ENCODE measurements around the gene PPIL4.
A peak's percentile ranks its signal among the peaks of the same experiment; 100 is the strongest.

PPIL4 gene

GRCh38 chr6:149472241-149472640, 73.6 kb downstream of the PPIL4 start:
- H4K91ac ChIP-seq (ENCODE audit: low read depth, low read length, poor library complexity): no peak overlapping the region
- no peak overlapping the region for H3K9ac ChIP-seq (ENCODE audit: low read depth, low read length, poor library complexity)
- no peak overlapping the region for H4K8ac ChIP-seq (ENCODE audit: low read depth, low read length)
- H3K18ac ChIP-seq (ENCODE audit: low read length): no peak overlapping the region
- WGBS, 2 donors (ENCODE audit: extremely low coverage in 2 of 2, insufficient read length in 2 of 2, insufficient replicate concordance in 1 of 2): no CpG with 5 or more reads among the region's 5 CpGs
- no peak overlapping the region for H3K4ac ChIP-seq (ENCODE audit: low read length)
- DNase-seq (ENCODE audit: low spot score): no peak
- no peak overlapping the region for H3K23ac ChIP-seq (ENCODE audit: low read depth, low read length, poor library complexity)
- H3K9me3 ChIP-seq (replicated peaks in 1 of 2; ENCODE audit: control insufficient read depth in 2 of 2, insufficient read depth in 1 of 2, low read depth in 1 of 2, low read length in 2 of 2): no peaks in the 10 kb centered on the region
- H2BK15ac ChIP-seq (ENCODE audit: low read length): no peak overlapping the region
- H3K14ac ChIP-seq (ENCODE audit: low read length): no peak overlapping the region
- no peak overlapping the region for H2BK120ac ChIP-seq (ENCODE audit: low read depth, low read length)
- H2BK12ac ChIP-seq (ENCODE audit: low read length): no peak overlapping the region
- H2BK5ac ChIP-seq (ENCODE audit: low read length): no peak overlapping the region
- no peak overlapping the region for H3K4me3 ChIP-seq (ENCODE audit: low read length in 2 of 2)
- peaks cover 0 to 2% of the 10 kb centered on the region in 2 donors for H3K4me1 ChIP-seq (ENCODE audit: control insufficient read depth in 2 of 2, insufficient read depth in 1 of 2, low read depth in 1 of 2, low read length in 2 of 2)
- no peaks in the 10 kb centered on the region for H3K79me1 ChIP-seq (ENCODE audit: low read depth, low read length)
- no peak overlapping the region for H3K27ac ChIP-seq (replicated peaks; ENCODE audit: low read length)
- no peaks in the 10 kb centered on the region for H3K36me3 ChIP-seq (replicated peaks in 1 of 2; ENCODE audit: control insufficient read depth in 2 of 2, insufficient read depth in 2 of 2, low read length in 2 of 2)
- H2AK5ac ChIP-seq (ENCODE audit: low read depth, low read length): no peak overlapping the region
- no peak overlapping the region for H2AFZ ChIP-seq (ENCODE audit: low read length)
- H3K27me3 ChIP-seq (ENCODE audit: control insufficient read depth in 3 of 3, insufficient read depth in 3 of 3, low read depth in 1 of 3, low read length in 3 of 3): no peaks in the 10 kb centered on the region
- no peak overlapping the region for H3K4me2 ChIP-seq (ENCODE audit: insufficient read depth, low read length, poor library complexity, severe bottlenecking)

GRCh38 chr6:149471801-149472200, 74.0 kb downstream of the PPIL4 start:
- no peak overlapping the region for H3K23ac ChIP-seq (ENCODE audit: low read depth, low read length, poor library complexity)
- no peak overlapping the region for H4K91ac ChIP-seq (ENCODE audit: low read depth, low read length, poor library complexity)
- no peak overlapping the region for H2BK5ac ChIP-seq (ENCODE audit: low read length)
- H3K27ac ChIP-seq (replicated peaks; ENCODE audit: low read length): no peak overlapping the region
- no peaks in the 10 kb centered on the region for H3K27me3 ChIP-seq (ENCODE audit: control insufficient read depth in 3 of 3, insufficient read depth in 3 of 3, low read depth in 1 of 3, low read length in 3 of 3)
- H3K4ac ChIP-seq (ENCODE audit: low read length): no peak overlapping the region
- no peak overlapping the region for H3K4me2 ChIP-seq (ENCODE audit: insufficient read depth, low read length, poor library complexity, severe bottlenecking)
- peaks cover 0 to 2% of the 10 kb centered on the region in 2 donors for H3K4me1 ChIP-seq (ENCODE audit: control insufficient read depth in 2 of 2, insufficient read depth in 1 of 2, low read depth in 1 of 2, low read length in 2 of 2)
- H3K36me3 ChIP-seq (replicated peaks in 1 of 2; ENCODE audit: control insufficient read depth in 2 of 2, insufficient read depth in 2 of 2, low read length in 2 of 2): no peaks in the 10 kb centered on the region
- no peak overlapping the region for H2BK15ac ChIP-seq (ENCODE audit: low read length)
- no peaks in the 10 kb centered on the region for H3K79me1 ChIP-seq (ENCODE audit: low read depth, low read length)
- no peak overlapping the region for H3K9ac ChIP-seq (ENCODE audit: low read depth, low read length, poor library complexity)
- H2BK12ac ChIP-seq (ENCODE audit: low read length): no peak overlapping the region
- no peak overlapping the region for H3K4me3 ChIP-seq (ENCODE audit: low read length in 2 of 2)
- no peak overlapping the region for H2AK5ac ChIP-seq (ENCODE audit: low read depth, low read length)
- H2BK120ac ChIP-seq (ENCODE audit: low read depth, low read length): no peak overlapping the region
- no peak overlapping the region for H4K8ac ChIP-seq (ENCODE audit: low read depth, low read length)
- no peak for DNase-seq (ENCODE audit: low spot score)
- H2AFZ ChIP-seq (ENCODE audit: low read length): no peak overlapping the region
- WGBS, 2 donors (ENCODE audit: extremely low coverage in 2 of 2, insufficient read length in 2 of 2, insufficient replicate concordance in 1 of 2): no CpG with 5 or more reads among the region's 3 CpGs
- H3K14ac ChIP-seq (ENCODE audit: low read length): no peak overlapping the region
- H3K9me3 ChIP-seq (replicated peaks in 1 of 2; ENCODE audit: control insufficient read depth in 2 of 2, insufficient read depth in 1 of 2, low read depth in 1 of 2, low read length in 2 of 2): no peaks in the 10 kb centered on the region
- H3K18ac ChIP-seq (ENCODE audit: low read length): no peak overlapping the region

- H3K14ac ChIP-seq (ENCODE audit: low read length): no peak overlapping the region
- no peaks in the 10 kb centered on the region for H3K27me3 ChIP-seq (ENCODE audit: control insufficient read depth in 3 of 3, insufficient read depth in 3 of 3, low read depth in 1 of 3, low read length in 3 of 3)
- no peak for DNase-seq (ENCODE audit: low spot score)
- H3K23ac ChIP-seq (ENCODE audit: low read depth, low read length, poor library complexity): no peak overlapping the region
- H4K8ac ChIP-seq (ENCODE audit: low read depth, low read length): no peak overlapping the region
- H3K9me3 ChIP-seq (replicated peaks in 1 of 2; ENCODE audit: control insufficient read depth in 2 of 2, insufficient read depth in 1 of 2, low read depth in 1 of 2, low read length in 2 of 2): no peaks in the 10 kb centered on the region
- peak overlapping the region; percentile 63 for H3K9ac ChIP-seq (ENCODE audit: low read depth, low read length, poor library complexity)
- peaks cover 0 to 2% of the 10 kb centered on the region in 2 donors for H3K4me1 ChIP-seq (ENCODE audit: control insufficient read depth in 2 of 2, insufficient read depth in 1 of 2, low read depth in 1 of 2, low read length in 2 of 2)
- H4K91ac ChIP-seq (ENCODE audit: low read depth, low read length, poor library complexity): no peak overlapping the region
- peak overlapping the region; percentile 36 for H3K18ac ChIP-seq (ENCODE audit: low read length)
- no peak overlapping the region for H3K4me3 ChIP-seq (ENCODE audit: low read length in 2 of 2)
- no peak overlapping the region for H2BK120ac ChIP-seq (ENCODE audit: low read depth, low read length)
- H3K79me1 ChIP-seq (ENCODE audit: low read depth, low read length): no peaks in the 10 kb centered on the region
- H3K36me3 ChIP-seq (replicated peaks in 1 of 2; ENCODE audit: control insufficient read depth in 2 of 2, insufficient read depth in 2 of 2, low read length in 2 of 2): no peaks in the 10 kb centered on the region
- no peak overlapping the region for H2BK12ac ChIP-seq (ENCODE audit: low read length)
- no CpG with 5 or more reads among the region's 2 CpGs for WGBS, 2 donors (ENCODE audit: extremely low coverage in 2 of 2, insufficient read length in 2 of 2, insufficient replicate concordance in 1 of 2)
- H3K4me2 ChIP-seq (ENCODE audit: insufficient read depth, low read length, poor library complexity, severe bottlenecking): no peak overlapping the region
- H3K27ac ChIP-seq (replicated peaks; ENCODE audit: low read length): no peak overlapping the region
- H3K4ac ChIP-seq (ENCODE audit: low read length): no peak overlapping the region
- H2BK15ac ChIP-seq (ENCODE audit: low read length): no peak overlapping the region
- no peak overlapping the region for H2BK5ac ChIP-seq (ENCODE audit: low read length)
- H2AFZ ChIP-seq (ENCODE audit: low read length): no peak overlapping the region
- no peak overlapping the region for H2AK5ac ChIP-seq (ENCODE audit: low read depth, low read length)
These were observed 74.9 kb downstream of the PPIL4 start for GRCh38 chr6:149470948-149471347.

GRCh38 chr6:149468179-149468578, 77.7 kb downstream of the PPIL4 start:
- Histone ChIP-seq H2BK12ac (ENCODE audit: low read length) (no peak overlapping the region), H3K9me3 (replicated peaks in 1 of 2; ENCODE audit: control insufficient read depth in 2 of 2, insufficient read depth in 1 of 2, low read depth in 1 of 2, low read length in 2 of 2) (no peaks in the 10 kb centered on the region), H2BK120ac (ENCODE audit: low read depth, low read length) (no peak overlapping the region), H2BK15ac (ENCODE audit: low read length) (no peak overlapping the region), H4K91ac (ENCODE audit: low read depth, low read length, poor library complexity) (no peak overlapping the region), H2AK5ac (ENCODE audit: low read depth, low read length) (no peak overlapping the region), H3K18ac (ENCODE audit: low read length) (no peak overlapping the region), H3K14ac (ENCODE audit: low read length) (no peak overlapping the region), H2AFZ (ENCODE audit: low read length) (no peak overlapping the region), H3K23ac (ENCODE audit: low read depth, low read length, poor library complexity) (no peak overlapping the region), H4K8ac (ENCODE audit: low read depth, low read length) (no peak overlapping the region), H3K36me3 (replicated peaks in 1 of 2; ENCODE audit: control insufficient read depth in 2 of 2, insufficient read depth in 2 of 2, low read length in 2 of 2) (no peaks in the 10 kb centered on the region), H3K4ac (ENCODE audit: low read length) (no peak overlapping the region), H3K4me3 (ENCODE audit: low read length in 2 of 2) (no peak overlapping the region), H3K79me1 (ENCODE audit: low read depth, low read length) (no peaks in the 10 kb centered on the region), H3K9ac (ENCODE audit: low read depth, low read length, poor library complexity) (no peak overlapping the region), H3K4me2 (ENCODE audit: insufficient read depth, low read length, poor library complexity, severe bottlenecking) (no peak overlapping the region), H3K27me3 (ENCODE audit: control insufficient read depth in 3 of 3, insufficient read depth in 3 of 3, low read depth in 1 of 3, low read length in 3 of 3) (no peaks in the 10 kb centered on the region), H3K27ac (replicated peaks; ENCODE audit: low read length) (no peak overlapping the region), H3K4me1 (ENCODE audit: control insufficient read depth in 2 of 2, insufficient read depth in 1 of 2, low read depth in 1 of 2, low read length in 2 of 2) (peaks cover 0 to 2% of the 10 kb centered on the region in 2 donors), H2BK5ac (ENCODE audit: low read length) (no peak overlapping the region)
- no peak for DNase-seq (ENCODE audit: low spot score)
- no CpG with 5 or more reads among the region's 2 CpGs for WGBS, 2 donors (ENCODE audit: extremely low coverage in 2 of 2, insufficient read length in 2 of 2, insufficient replicate concordance in 1 of 2)
